Fibroblast of lung (primary cell): ENCODE results near the gene SYDE1.

Source experiments
- CTCF ChIP-seq, 2 donors: IDR thresholded peaks in 1 of 2; conservative IDR thresholded peaks in 1 of 2; 1 replicate in 1 of 2; 2 replicates in 1 of 2; pipeline ENCODE4 v1.5.1; 2011 to 2012; ENCODE audit warnings: low read length in 2 of 2, control low read depth in 1 of 2, inconsistent platforms in 1 of 2, low read depth in 1 of 2, mild to moderate bottlenecking in 1 of 2
- EZH2 ChIP-seq: IDR thresholded peaks from 2 replicates; pipeline ENCODE4 v1.5.1; 2012; ENCODE audit warnings: low read length, control low read depth, mild to moderate bottlenecking; ENCODE audit errors: missing control alignments

GRCh38 chr19:15142313-15142712 lies 35.1 kb downstream of the SYDE1 start:
- no peak for TF ChIP-seq EZH2
- no peak for TF ChIP-seq CTCF (conservative IDR thresholded peaks at IDR 0.05 in 1 of 2, IDR thresholded peaks at IDR 0.05 in 1 of 2; ENCODE audit: low read depth in 1 of 2, low read length in 2 of 2)
